ENCODE measurements around the gene MYOCD.

DNA sequence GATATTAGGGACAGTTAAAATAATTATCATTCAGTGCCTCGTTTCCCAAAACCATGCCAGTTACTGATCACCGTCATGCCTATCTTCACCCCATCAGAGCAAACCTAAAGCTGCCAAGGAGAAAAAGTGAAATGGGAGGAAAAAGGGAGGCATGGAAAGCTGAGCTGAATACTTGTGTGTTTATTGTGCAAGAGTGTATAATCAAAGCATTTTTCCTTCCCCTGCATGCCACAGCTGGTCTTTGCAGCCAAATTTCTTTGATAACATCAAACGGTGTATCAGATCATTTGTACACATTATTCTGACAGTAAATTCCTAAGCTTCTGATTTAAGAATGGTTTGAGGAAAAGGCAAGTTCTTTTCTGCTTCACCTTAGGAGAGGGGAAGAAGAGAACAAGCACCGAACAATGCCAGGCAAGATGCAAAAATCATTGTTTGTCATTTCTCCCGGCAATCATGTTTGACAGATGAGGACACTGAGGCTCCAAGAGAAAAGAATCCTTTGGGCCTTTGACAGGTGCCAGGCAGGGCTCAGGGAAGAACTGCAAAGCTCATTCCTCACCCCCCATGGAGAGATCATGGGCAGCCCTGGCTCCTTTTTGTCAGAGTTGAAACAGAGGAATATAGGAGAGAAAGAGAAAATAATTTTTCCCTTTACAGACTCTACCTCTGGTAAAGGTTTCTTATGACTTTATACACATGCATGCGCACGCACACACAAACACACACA lies 72.2 kb downstream of the MYOCD start:
- TF ChIP-seq FOSL1 (IDR thresholded peaks at IDR 0.05; ENCODE audit: low read depth) (no peak), RAD21 (IDR thresholded peaks at IDR 0.05; ENCODE audit: low read depth) (no peak), POLR2AphosphoS5 (IDR thresholded peaks at IDR 0.05; ENCODE audit: low read depth, low read length) (no peak), YY1 (IDR thresholded peaks at IDR 0.05; ENCODE audit: extremely low read depth, insufficient replicate concordance, low read depth, low read length) (no peak), EZH2phosphoT487 (IDR thresholded peaks at IDR 0.05; ENCODE audit: borderline replicate concordance) (no peak), ZNF274 (IDR thresholded peaks at IDR 0.05; ENCODE audit: low read depth, low read length) (no peak), JUND (IDR thresholded peaks at IDR 0.05) (no peak)
- TF ChIP-seq, protein P1, sequence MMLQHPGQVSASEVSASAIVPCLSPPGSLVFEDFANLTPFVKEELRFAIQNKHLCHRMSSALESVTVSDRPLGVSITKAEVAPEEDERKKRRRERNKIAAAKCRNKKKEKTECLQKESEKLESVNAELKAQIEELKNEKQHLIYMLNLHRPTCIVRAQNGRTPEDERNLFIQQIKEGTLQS (IDR thresholded peaks at IDR 0.05), result no peak
- TF ChIP-seq, protein P2, sequence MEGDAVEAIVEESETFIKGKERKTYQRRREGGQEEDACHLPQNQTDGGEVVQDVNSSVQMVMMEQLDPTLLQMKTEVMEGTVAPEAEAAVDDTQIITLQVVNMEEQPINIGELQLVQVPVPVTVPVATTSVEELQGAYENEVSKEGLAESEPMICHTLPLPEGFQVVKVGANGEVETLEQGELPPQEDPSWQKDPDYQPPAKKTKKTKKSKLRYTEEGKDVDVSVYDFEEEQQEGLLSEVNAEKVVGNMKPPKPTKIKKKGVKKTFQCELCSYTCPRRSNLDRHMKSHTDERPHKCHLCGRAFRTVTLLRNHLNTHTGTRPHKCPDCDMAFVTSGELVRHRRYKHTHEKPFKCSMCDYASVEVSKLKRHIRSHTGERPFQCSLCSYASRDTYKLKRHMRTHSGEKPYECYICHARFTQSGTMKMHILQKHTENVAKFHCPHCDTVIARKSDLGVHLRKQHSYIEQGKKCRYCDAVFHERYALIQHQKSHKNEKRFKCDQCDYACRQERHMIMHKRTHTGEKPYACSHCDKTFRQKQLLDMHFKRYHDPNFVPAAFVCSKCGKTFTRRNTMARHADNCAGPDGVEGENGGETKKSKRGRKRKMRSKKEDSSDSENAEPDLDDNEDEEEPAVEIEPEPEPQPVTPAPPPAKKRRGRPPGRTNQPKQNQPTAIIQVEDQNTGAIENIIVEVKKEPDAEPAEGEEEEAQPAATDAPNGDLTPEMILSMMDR (IDR thresholded peaks at IDR 0.05 in 2 of 3, conservative IDR thresholded peaks at IDR 0.05 in 1 of 3; ENCODE audit: borderline replicate concordance in 1 of 3, insufficient read depth in 1 of 3, low read depth in 2 of 3, low read length in 2 of 3), result no peak
